Stomach (tissue), 4 donors: ENCODE measurements around the gene KLHL17.
"Not testable (repeated sequence)": the region's sequence is repeated elsewhere in the genome, so short reads cannot be mapped to it uniquely, and the experiment has no call there.

Source experiments
- EP300 ChIP-seq: sonication (generic); formaldehyde crosslinking; IDR thresholded peaks from one replicate; pipeline ENCODE4 v1.6.1; 2017; ENCODE audit warnings: antibody characterized with exemption
- POLR2A ChIP-seq, 4 donors: fragments of 450-650 bp; IDR thresholded peaks; one replicate each; pipeline ENCODE4 v1.6.1; 2016; ENCODE audit warnings: antibody characterized with exemption in 4 of 4, control low read depth in 2 of 4, mild to moderate bottlenecking in 1 of 4, moderate library complexity in 1 of 4
- POLR2AphosphoS5 ChIP-seq, 3 donors: sonication (generic); formaldehyde crosslinking; IDR thresholded peaks; one replicate each; pipeline ENCODE4 v1.6.1; 2016; ENCODE audit warnings: antibody characterized with exemption in 3 of 3
- TF ChIP-seq, protein P1 (sequence below), 7 experiments: fragments of 450-650 bp in 4 of 7; fragments of 200-600 bp in 3 of 7; sonication (generic) in 3 of 7; IDR thresholded peaks; one replicate each; pipeline ENCODE4 v1.5.1; 2016 to 2019; ENCODE audit warnings: antibody characterized with exemption in 7 of 7, control low read depth in 2 of 7, mild to moderate bottlenecking in 1 of 7

DNA sequence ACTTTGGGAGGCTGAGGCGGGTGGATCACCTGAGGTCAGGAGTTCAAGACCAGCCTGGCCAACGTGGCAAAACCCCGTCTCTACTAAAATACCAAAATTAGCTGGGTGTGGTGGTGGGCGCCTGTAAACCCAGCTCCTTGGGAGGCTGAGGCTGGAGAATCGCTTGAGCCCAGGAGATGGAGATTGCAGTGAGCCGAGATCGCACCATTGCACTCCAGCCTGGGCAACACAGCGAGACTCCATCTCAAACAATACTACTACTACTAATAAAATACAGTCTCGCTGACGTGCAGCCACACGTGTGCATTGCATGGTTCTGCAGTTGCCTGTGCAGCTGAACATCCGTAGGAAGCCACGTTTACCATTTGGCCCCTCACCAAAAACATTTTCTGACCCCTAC lies 13.6 kb upstream of the KLHL17 start:
- TF ChIP-seq POLR2A (IDR thresholded peaks at IDR 0.05); EP300; POLR2AphosphoS5 (IDR thresholded peaks at IDR 0.05): not testable (repeated sequence)
- TF ChIP-seq, protein P1, sequence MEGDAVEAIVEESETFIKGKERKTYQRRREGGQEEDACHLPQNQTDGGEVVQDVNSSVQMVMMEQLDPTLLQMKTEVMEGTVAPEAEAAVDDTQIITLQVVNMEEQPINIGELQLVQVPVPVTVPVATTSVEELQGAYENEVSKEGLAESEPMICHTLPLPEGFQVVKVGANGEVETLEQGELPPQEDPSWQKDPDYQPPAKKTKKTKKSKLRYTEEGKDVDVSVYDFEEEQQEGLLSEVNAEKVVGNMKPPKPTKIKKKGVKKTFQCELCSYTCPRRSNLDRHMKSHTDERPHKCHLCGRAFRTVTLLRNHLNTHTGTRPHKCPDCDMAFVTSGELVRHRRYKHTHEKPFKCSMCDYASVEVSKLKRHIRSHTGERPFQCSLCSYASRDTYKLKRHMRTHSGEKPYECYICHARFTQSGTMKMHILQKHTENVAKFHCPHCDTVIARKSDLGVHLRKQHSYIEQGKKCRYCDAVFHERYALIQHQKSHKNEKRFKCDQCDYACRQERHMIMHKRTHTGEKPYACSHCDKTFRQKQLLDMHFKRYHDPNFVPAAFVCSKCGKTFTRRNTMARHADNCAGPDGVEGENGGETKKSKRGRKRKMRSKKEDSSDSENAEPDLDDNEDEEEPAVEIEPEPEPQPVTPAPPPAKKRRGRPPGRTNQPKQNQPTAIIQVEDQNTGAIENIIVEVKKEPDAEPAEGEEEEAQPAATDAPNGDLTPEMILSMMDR (IDR thresholded peaks at IDR 0.05), result not testable (repeated sequence)
